SK-N-DZ (cell line): ENCODE measurements around the gene CXorf38. TPM values are rescaled to one million over a fixed set of nuclear protein-coding genes. Genes with fewer than 3 reads are reported as not detected.

Experiments used
- DNase-seq: peaks from one replicate; pipeline ENCODE4 v3.0.0-alpha.2; 2015; ENCODE audit warnings: low spot score
- polyA plus RNA-seq, 2 experiments: library from polyadenylated mRNA; depleted of rRNA; stranded (reverse); fragments of >200 nt; gene quantifications; 2 replicates each; pipeline ENCODE4 v1.2.3, GENCODE V29; 2014

The CXorf38 gene, protein sequence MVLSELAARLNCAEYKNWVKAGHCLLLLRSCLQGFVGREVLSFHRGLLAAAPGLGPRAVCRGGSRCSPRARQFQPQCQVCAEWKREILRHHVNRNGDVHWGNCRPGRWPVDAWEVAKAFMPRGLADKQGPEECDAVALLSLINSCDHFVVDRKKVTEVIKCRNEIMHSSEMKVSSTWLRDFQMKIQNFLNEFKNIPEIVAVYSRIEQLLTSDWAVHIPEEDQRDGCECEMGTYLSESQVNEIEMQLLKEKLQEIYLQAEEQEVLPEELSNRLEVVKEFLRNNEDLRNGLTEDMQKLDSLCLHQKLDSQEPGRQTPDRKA
- 9.8 and 11.4 TPM in 2 replicates for polyA plus RNA-seq (2014; cell fraction: cytosol; rRNA removed)
- polyA plus RNA-seq (2014; cell fraction: nucleus; rRNA removed) = 3.7 and 4.4 TPM in 2 replicates

DNA sequence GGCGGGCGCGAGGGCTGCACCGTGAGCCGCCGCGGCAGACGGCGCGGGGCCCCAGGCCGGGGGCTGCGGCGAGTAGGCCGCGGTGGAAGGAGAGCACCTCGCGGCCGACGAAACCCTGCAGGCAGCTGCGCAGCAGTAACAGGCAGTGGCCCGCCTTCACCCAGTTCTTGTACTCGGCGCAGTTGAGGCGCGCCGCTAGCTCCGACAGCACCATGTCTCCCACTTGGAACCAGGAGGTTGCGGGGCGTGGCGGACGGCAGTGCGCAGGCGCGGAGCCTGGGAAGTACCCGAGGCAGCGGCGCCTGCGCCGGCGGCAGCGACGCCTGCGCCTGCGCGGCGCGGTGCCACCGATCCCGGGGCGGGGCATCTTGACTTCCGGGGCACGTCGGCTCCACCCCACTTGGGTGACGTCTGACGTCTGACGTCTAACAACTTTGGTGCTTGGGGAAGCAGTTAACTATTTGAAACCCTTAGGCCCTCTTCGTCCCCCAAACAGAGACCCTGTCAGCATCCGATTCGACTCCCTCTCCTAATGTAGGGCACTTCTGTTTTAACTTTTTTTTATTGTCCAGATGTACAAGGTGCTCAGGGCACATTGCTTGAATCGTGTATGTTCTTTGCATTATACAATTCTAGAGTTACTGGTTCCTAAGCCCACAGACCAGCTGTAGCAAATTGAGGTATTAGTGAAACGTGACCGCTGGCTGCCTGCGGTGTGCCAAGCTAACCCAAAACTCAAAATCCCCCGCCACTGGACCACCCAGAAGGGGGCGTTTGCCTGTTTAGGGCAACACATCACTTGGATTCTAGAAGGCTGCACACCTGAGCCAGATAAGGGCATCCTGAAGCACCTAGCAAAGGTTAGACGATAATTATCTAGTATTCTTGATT lies at the start of gene CXorf38:
Gene CXorf38, minus strand, starts transcription at position 255 of the 891 bp plus-strand sequence. Its CDS starts 41 bp downstream, at position 214.
- DNase-seq = peak; percentile 85

DNA sequence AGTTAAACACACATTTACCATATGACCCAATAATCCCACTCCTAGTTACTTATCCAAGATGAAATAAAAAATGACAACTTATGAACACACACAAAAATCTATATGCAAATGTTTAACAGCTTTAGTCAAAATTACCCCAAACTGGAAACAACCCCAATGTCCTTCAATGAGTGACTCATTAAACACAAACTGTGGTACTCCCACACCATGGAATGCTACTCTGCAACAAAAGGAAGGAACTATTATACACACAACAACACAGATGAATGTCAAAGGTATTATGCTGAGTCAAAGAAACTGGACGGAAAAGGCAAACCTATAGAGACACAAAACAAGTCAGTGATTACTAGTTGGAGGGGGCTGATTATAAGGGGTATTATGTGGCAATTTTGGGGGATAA lies 47.4 kb upstream of the CXorf38 start:
- no peak for DNase-seq

DNA sequence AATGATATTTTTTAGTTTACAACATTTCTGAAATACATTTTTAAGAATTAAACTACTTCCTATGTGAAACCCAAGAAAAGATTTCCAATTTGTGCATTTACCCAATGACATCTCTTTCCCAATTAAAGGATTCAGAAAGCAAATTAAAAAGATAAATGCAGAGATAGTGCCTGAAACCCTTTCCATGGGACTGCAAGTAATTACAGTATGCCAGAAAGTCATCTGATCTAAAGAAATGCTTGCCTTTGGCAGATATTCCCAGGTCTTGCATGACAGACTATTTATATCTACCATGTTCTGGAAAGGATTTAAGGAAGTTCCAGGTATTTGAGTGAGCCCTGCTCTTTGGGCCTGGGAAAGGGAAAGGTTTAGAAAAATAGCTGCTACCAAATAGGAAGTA lies 41.6 kb upstream of the CXorf38 start:
- no peak for DNase-seq

DNA sequence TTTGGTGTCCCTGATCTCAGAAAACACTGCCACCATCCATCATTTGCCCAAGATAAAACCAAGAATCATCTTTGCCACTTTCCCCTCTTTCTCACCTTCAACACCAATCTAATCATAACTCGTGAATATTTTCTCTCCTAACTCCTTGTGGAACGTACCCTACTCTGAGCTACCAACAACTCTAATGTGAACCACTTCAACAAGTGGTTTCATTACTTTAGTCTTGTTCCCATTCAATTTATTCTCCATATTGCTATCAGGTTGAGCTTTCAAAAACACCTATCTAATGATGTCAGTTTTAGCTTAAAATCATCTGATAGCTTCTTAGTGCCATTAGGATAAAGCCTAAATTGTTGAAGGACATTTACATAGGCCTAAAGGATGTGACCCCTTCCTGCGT lies 39.8 kb upstream of the CXorf38 start:
- DNase-seq = no peak

DNA sequence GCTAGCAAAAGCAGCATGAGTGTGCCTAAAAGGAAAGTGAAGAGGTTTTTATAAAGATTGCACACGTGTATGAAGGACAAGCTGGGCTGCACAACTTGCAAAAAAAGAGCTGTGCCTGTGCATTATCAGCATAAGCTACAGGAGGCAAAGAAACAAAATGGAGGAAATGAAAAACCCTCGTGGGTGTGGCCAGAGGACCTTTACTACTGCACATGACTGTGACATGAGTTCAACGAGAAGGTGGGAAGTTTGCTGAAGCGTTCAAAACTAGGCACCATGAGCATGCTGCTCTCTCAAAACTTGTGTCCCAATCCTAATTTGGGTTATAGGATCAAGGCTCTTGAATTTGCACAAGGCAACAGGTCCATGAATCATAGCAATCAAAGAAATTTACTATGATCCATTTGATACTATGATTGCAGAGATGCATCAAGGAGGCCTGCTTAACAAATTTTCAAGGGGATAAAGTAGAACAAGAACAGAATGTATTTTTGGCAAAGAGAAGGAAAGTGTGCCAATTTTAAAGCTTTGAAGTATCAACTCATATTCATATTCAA lies 38.1 kb upstream of the CXorf38 start:
- DNase-seq = no peak

DNA sequence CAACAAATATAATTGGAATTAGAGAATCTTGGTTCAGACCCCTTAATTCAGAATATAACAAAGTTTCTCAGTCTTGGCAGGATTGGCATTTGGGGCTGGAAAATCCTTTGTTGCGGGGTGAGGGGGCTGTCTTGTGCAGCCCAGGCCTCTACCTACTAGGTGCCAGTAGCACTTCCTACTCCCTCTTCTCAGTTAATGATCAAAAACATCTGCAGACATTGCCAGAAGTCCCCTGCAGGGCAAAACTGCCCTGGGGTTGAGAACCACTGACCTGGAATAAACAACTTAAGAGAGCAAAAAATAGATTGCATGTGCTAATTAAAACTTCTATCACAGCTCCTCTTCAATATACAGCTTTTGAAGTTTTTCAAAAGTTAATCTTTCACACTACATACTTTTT lies 36.7 kb upstream of the CXorf38 start:
- DNase-seq = no peak

DNA sequence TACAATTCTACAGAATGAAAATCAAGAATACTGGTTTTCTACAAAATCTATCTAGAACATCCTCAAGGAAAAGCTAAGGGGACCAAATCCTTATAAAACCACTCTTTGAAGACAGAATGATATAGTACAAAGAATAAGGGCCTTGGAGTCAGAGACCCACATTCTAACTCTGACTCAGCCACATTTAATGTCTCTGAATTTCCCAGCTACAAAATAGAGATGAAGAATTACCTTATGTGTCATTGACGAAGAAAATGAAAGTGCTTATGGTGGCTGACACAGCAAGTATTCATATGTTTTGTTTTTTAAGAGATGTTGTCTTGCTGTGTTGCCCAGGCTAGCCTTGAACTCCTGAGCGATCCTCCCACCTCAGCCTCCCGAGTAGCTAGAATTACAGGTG lies 35.9 kb upstream of the CXorf38 start:
- no peak for DNase-seq

DNA sequence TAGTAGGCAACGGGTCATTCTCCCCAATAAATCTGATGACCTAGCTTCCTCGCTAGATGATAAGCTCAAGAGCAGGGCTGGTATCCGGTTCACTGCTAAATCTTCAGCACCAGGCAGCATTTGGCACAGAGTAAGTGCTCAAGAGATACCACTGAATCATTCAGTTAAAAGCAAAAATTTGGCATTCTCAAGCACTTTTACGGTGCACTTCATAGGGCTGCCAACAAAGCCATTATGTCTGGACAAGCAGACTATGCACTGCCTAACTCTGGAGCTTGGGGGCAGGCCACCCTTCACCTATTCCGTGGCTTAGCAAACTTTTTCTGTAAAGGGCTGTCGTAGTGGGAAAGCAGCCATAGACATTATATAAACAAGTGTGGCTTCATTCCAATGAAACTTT lies 23.8 kb upstream of the CXorf38 start:
- DNase-seq = no peak

DNA sequence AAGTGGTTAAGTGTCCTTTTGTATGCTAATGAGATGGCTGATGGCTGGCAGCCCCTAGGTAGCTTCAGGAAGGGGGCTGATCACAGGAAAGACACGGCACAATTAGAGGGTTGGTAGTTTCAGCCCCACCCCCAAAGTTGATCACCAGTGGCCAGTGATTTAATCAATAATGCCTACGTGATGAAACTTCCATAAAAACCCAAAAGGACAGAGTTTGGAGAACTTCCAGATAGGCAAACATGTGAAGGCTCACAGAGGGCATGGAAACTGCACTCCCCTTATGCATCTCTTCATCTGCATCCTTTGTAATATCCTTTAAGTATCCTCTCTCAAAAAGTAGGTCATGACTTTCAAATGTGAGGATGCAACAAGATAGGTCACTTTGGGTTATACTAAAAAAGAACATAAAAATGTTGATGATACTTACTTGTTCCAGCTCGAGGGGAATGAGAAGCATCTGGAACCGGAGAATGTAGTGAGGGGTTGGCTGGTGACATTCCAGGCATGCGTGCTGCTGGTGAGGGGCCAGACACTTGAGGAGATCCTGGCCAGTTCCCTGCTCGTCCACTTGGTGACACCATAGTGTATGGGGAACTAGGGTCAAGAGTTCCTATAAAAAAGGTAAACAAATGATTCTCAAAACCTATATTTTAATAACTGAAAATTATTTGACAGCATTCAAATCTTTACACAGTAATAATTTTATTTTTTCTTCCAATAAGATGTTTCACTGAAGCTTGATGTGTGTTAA lies 16.7 kb upstream of the CXorf38 start:
- no peak for DNase-seq

DNA sequence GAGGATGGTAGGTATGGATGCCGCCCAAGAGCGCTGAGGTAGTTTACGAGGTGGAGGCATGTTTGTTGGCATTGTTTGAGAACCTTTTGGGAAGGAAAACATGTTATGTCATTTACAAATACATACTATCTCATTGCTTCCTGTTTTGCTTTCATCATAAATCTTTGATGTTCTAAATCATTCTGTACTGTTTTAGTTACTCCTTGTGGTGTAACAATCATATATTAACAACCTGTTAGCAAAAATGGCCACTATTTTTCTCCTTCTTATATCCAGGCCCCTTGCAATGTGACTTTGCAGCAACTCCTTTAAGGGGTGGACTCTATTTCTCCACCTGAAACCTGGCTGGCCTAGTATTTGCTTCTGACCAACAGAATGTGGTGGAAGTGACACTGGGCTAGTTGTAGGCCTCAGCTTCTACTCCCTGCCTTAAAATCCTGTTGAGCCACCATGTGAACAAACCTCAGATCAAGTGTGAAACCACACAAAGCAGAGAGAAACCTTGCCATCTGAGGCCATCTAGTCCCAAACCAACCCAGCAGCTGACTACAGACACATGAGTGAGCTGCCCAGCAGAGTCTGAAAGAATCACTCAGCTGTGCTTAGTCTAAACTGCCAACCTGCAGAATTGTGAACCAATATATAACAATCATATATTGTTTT lies 15.8 kb upstream of the CXorf38 start:
- DNase-seq = no peak

DNA sequence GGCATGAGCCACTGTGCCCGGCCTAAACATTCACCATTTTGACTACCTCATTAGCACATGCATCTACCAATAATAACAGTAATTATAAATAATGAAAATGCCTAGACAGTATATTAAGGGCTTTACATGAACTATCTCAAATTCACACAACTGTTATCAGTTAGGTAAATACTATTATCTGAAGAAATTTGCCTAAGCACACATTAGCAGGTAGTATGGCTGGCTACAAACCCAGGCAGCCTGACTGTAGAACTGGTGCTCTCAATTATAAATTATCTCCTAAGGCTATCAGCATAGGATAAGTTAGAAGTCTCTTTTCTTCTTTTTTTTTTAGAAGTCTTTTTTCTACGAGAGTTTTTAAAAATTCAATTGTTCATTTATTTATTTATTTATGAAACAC lies 14.1 kb upstream of the CXorf38 start:
- DNase-seq = no peak

DNA sequence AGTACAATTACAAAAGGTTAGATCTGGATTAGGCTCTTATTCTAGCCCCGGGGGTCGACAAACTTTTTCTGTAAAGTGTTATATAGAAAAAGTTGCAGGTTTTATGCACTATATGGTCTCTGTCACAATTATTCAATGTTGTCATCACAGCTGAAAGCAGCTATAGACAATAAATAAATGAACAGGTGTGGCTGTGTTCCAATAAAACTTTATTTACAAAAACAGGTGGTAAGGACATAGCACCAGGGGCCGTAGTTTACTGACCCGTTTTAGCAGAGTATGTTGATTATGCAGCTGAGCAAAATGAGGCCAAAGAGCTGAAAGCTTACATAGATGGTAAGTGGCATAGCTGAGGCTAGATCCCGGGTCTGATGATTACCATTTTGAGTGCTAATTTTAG lies 13.0 kb upstream of the CXorf38 start:
- DNase-seq = no peak

DNA sequence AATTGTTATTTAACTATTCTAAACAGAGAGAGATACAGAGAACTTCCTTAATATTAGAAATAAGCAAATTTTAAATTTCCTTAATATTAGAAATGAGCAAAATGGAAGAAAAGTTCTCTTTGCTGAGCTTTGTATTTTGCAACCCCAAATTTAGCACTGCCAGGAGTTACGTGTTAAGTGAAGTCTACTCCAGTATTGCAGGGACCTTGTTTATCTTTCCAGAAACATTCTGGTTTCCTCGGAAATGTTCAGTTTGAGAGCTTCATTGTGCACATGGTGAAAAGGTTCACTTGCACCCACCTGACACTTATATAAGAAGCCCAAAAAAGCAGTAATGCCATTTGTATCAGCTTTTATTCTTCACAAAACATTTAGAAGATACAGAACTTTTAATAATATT lies 6.2 kb upstream of the CXorf38 start:
- DNase-seq = no peak

DNA sequence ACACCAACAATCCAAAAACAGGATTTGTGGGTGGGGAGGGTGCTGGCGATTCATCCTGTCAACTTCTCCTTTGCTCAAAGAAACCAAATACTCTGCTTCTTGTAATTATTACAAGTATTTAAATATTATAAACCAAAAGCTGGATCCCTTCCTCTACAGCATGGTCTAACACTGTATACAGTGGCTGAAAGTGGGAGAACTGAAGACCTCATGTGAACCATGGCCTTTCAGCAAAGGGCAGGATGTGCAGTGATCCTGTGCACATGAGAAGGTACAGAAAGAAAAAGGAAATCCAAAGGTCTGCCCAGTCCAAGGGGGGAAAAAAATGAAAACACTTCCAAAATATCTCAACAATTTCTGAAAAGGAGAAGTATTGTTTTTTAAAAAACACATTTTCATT lies 5.3 kb upstream of the CXorf38 start:
- DNase-seq = no peak

DNA sequence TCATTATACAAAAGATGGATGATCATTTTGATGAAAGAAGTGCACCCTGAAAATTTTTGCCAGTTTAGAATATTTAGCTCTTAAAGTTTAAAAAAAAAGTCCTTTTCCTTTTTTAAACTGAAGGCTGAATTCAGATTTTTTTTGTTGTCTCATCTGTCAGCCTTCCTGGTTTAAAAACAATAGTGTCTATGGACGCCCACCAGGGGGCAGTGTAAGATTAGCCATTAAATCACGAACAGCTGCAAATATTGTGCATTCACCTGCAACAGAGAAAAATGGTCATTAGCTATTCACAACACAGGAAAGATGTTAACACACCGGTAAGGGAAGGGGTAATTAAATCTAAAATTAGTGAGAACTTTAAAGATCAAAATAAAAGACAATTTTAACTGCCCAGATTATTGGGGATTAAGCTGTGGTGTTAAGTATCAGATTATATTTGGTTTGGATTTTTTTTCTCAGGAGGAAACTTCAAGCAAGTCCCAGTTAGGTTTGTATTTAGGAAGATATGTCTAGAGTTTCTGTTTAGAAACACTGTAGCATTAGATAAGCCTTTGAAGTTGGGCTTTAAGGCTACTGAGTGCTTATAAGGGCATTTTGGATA lies 4.4 kb upstream of the CXorf38 start:
- DNase-seq = peak; percentile 59

DNA sequence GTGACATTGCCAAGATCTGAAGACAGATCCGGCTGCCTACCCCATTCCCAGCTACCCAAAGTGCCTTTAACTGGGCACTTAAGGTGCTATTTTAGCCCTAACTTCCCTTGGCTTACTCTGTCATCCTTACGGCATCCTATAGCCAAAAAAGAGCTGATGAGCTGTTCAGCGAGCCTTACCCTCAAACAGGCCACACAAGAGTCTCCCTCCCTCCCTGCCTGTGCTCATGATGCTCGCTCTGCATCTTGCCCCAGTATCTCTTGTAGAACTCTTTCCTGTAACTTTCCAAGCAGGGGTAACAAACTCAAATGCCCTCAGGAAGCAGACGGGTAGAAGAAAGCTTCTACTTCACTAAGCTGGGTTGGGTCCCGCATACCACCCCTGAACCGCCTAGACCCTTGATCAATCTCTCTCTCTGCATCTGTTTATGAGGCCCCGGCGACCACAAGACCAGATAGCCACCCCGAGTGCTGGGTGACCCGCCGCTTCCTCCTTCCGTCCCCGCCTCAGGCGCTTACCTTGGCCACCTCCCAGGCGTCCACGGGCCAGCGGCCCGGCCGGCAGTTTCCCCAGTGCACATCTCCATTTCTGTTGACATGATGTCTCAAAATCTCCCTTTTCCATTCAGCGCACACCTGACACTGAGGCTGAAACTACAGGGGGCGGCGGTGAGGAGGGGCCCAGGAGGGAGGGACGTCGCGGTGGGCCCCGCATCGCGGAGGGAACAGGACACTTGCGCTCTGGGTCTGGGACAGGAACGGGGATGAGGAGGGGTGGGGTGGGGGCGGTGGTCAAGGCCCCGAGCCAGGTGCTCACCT lies 663 bp downstream of the CXorf38 start:
- DNase-seq = peak; percentile 2

DNA sequence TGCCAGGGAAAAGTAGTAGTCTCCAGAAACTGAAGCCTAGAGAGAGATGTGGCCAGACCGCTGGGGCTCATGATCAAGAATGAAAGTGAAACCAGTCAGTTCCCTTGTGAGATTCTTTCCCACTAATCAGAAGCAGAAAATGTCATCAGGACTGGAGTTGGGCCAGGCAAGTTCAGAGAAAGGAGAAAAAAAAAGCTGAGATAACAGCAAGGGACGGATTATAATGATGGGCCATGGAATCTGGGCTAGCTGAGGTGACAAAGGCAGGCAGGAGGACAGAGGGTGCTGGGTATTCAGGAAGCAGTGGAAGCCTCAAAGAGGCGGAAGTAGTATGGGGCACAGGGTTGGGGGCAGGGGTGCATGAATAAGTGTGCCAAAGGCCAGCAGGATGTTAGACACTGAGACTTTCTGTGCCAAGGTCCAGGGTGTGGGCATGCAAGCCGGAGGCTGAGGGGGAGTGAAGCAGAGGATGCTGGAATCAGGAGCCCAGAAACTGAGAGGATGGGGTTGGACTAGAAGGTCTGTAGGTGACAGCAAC lies 2.5 kb downstream of the CXorf38 start:
- no peak for DNase-seq

DNA sequence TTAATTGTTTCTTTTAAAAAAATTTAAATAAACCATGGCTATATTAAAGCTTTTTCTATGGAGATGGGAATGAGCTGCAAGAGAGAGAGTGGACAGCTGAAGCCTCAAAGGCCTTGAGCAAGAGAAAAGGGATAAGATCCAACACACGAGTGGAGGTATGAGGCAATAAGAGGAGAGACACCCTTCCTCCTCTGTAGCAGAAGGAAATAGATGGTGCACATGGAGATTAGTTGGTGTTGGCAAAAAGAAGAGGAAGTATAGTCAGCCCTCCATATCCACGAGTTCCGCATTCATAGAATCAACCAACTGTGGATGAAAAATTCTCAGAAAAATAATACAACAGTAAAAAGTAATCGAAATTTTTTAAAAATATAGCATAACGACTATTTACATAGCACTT lies 3.2 kb downstream of the CXorf38 start:
- no peak for DNase-seq

DNA sequence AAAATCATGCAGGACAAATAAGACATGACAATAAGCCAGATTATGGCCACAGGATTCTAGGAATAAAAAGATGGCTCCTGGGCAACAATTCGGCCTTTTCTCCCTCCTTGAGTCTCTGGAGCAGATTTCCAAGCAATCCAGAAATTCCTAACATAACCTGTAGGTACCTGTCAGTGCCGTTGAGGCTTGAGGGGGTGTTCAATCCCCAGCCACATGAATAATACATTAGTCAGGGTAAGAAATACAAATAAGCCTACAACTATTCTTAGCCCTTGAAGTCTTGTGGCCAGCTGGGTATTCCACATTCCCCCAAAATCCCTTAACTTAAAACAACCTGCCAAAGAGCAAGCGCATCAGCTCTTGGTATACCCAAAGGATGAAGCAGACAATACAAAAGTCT lies 9.7 kb downstream of the CXorf38 start:
- no peak for DNase-seq

DNA sequence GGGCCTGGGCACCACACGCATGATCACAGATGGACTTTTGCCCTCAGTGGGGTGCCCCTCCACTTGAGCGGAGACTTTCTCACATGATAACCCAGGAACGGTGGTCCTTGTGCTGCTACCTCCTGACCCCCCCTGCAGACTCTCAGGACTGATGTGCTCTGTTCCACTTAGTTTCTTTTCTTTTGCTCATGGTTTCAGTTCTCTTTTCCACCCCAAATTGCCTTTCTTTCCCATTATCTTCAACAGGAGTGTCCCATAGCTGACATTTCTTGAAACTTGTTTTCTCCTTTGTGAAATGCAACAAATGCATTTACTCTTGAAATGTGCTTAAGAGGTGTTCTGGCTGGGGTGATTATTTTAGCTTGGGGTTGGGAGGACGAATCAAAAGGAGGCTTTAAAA lies 15.2 kb downstream of the CXorf38 start:
- DNase-seq = no peak
